22Rv1 (cell line): ENCODE results near the gene PTPRR.

ENCODE experiments used
- ZFX ChIP-seq: fragments of 450-650 bp; IDR thresholded peaks from 2 replicates; pipeline ENCODE4 v1.6.1; 2017; ENCODE audit warnings: antibody characterized with exemption, borderline replicate concordance
- TF ChIP-seq, protein P1 (sequence below): fragments of 450-650 bp; IDR thresholded peaks from 2 replicates; pipeline ENCODE4 v1.5.1; 2017; ENCODE audit warnings: mild to moderate bottlenecking

DNA sequence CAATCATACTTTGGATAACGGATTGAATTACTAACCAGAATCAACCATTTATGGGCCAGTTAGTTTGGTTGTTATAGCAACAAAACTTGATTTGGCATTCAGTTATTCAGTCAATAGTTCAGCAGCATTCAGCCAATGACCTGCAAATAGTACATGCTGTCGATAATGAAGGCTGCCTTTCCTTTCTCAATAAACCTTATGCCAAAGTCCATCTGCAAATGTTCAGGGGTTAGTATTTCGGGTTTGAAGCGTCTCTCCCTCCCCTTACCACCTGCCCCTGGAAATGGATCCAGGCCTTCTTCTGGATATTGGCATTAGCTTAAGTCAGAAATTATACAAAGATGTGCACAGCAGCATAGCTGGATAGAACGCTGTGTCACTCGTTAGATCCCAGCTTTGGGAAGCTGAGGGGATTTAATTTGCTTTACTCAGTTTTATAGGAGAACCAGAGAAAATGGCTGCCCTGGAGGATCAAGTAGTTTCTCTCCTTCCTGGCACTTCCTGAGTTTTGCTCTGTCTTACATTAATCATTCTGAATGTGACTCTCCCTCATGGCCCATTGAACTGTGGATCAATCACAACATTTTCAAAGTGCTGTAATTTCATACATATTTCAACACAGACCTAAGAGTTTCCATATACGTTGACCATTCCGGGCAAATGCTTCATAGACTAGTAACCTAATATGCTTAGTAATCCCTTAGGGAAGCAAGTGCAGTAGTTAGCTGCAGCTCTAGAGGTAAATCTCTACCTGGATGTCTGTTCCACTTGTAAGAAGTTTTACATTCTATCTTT lies 46.7 kb upstream of the PTPRR start:
- TF ChIP-seq, protein P1, sequence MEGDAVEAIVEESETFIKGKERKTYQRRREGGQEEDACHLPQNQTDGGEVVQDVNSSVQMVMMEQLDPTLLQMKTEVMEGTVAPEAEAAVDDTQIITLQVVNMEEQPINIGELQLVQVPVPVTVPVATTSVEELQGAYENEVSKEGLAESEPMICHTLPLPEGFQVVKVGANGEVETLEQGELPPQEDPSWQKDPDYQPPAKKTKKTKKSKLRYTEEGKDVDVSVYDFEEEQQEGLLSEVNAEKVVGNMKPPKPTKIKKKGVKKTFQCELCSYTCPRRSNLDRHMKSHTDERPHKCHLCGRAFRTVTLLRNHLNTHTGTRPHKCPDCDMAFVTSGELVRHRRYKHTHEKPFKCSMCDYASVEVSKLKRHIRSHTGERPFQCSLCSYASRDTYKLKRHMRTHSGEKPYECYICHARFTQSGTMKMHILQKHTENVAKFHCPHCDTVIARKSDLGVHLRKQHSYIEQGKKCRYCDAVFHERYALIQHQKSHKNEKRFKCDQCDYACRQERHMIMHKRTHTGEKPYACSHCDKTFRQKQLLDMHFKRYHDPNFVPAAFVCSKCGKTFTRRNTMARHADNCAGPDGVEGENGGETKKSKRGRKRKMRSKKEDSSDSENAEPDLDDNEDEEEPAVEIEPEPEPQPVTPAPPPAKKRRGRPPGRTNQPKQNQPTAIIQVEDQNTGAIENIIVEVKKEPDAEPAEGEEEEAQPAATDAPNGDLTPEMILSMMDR: no peak
- TF ChIP-seq ZFX: no peak
